ACHN (cell line): Measurements from ENCODE around the gene FAM76A.

ENCODE experiments used
- DNase-seq: peaks from one replicate; pipeline ENCODE4 v3.0.0-alpha.2; 2015
- in situ Hi-C: cut with HindIII; loops from 2 replicates; pipeline ENCODE4 v1.10.0; 2017; ENCODE audit warnings: low sequenced_read_pairs, low pct_ligation_motif_present, low pct_unique_long_range_greater_than_20kb

The FAM76A gene

DNA sequence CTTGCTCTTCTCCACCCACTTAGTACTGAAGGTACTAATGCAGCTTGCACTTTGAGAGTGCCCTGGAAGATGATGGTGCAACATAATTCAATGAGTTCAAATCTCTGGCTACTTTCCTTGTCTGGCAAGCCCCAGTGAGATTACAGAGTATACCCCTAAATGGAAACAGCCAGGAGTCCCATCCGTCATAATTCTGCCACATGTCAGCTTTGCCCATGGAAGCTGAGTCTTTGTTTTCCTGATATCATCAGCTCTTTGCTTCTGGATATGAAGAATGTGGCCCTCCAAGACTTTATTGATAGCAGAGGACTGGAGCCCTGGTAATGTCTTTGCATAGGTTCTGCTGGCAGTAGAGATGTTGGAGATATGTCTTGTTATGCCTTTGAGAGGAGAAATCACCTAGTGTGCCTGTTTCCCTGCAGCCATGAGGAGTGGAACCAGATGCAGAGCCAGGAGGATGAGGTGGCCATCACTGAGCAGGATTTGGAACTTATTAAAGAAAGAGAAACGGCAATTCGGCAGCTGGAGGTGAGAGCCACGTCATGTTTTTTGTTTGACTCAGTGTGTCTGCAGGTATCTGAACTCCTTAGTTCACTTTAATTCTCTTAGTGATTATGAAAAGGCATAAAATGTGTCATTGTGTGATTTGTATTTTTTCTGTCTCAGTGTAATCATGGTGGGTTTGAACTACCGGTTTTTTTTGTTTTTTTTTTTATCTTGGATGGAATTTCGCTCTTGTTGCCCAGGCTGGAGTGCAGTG is 86.2 kb downstream of the FAM76A start:
- in situ Hi-C loops: no loop called here

More for the DNA sequence above, 86.2 kb downstream of the FAM76A start:
- no peak for DNase-seq
